ENCODE measurements around the gene THOC2. TPM values are rescaled to one million over a fixed set of nuclear protein-coding genes. Genes with fewer than 3 reads are reported as not detected.
"Not testable (repeated sequence)": the region's sequence is repeated elsewhere in the genome, so short reads cannot be mapped to it uniquely, and the experiment has no call there.

Gene THOC2
- total RNA-seq, 1 experiment from 2014 or later = 30.6 TPM

DNA sequence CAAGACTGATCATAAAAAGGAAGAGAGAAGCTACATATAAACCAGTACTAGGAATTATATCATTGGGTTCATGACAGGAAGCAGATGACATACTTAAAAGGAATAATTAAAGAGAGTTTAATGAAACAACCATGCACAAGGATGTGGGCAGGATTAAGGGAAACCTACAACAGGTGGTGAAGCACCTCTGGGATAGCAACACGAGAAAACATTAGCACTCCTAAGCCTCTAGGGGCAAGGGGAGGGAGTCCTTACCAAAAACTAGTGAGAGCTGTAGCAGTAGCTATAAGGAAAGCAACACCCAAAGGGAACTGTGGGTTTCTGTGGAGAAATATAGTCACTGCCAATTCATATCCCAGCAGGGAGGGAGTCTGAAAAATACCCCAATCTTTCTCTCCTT is 7.2 kb upstream of the THOC2 start:
- no peak overlapping the region for H3K4me3 ChIP-seq
- DNase-seq = no peak
- H3K27me3 ChIP-seq = no peaks in the 10 kb centered on the region
- H3K36me3 ChIP-seq = no peaks in the 10 kb centered on the region
- H3K9me3 ChIP-seq = no peaks in the 10 kb centered on the region

GRCh38 chrX:123739474-123739873 is 6.6 kb upstream of the THOC2 start:
- no peaks in the 10 kb centered on the region for H3K9me3 ChIP-seq
- no peaks in the 10 kb centered on the region for H3K27me3 ChIP-seq
- DNase-seq = no peak
- no peaks in the 10 kb centered on the region for H3K36me3 ChIP-seq
- H3K4me3 ChIP-seq = no peak overlapping the region

- peak; percentile 37 for DNase-seq
- Histone ChIP-seq H3K27me3 (no peaks in the 10 kb centered on the region), H3K36me3 (no peaks in the 10 kb centered on the region), H3K4me3 (no peak overlapping the region), H3K9me3 (no peaks in the 10 kb centered on the region)
Measured at GRCh38 chrX:123738378-123738940, 5.6 kb upstream of the THOC2 start.

GRCh38 chrX:123736333-123736921 is 3.6 kb upstream of the THOC2 start:
- DNase-seq = peak; percentile 32
- Histone ChIP-seq H3K27me3 (no peaks in the 10 kb centered on the region), H3K4me3 (no peak overlapping the region), H3K36me3 (peaks cover under 1% of the 10 kb centered on the region), H3K9me3 (no peaks in the 10 kb centered on the region)

DNA sequence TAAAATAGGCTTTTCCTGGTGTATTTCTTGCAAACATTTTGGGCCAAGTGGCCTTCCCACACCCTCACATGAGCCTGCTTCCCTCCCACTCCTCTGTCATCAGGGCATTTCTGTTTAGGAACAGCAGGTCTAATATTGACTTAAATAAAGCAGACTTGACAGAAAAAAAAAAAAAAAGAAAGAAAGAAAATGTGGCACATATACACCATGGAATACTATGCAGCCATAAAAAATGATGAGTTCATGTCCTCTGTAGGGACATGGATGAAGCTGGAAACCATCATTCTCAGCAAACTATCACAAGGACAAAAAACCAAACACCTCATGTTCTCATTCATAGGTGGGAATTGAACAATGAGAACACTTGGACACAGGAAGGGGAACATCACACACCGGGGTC is 2.3 kb upstream of the THOC2 start:
- not testable (repeated sequence) for H3K9me3 ChIP-seq, H3K27me3 ChIP-seq, H3K4me3 ChIP-seq, DNase-seq, H3K36me3 ChIP-seq

DNA sequence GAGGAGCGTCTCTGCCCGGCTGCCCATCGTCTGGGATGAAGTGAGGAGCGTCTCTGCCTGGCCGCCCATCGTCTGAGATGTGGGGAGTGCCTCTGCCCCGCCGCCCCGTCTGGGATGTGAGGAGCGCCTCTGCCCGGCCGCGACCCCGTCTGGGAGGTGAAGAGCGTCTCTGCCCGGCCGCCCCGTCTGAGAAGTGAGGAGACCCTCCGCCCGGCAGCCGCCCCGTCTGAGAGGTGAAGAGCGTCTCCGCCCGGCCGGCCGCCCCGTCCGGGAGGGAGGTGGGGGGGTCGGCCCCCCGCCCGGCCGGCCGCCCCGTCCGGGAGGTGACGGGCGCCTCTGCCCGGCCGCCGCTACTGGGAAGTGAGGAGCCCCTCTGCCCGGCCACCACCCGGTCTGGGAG is 1.2 kb upstream of the THOC2 start:
- not testable (repeated sequence) for H3K9me3 ChIP-seq, DNase-seq, H3K4me3 ChIP-seq, H3K27me3 ChIP-seq
- H3K36me3 ChIP-seq = peaks cover 11% of the 10 kb centered on the region

DNA sequence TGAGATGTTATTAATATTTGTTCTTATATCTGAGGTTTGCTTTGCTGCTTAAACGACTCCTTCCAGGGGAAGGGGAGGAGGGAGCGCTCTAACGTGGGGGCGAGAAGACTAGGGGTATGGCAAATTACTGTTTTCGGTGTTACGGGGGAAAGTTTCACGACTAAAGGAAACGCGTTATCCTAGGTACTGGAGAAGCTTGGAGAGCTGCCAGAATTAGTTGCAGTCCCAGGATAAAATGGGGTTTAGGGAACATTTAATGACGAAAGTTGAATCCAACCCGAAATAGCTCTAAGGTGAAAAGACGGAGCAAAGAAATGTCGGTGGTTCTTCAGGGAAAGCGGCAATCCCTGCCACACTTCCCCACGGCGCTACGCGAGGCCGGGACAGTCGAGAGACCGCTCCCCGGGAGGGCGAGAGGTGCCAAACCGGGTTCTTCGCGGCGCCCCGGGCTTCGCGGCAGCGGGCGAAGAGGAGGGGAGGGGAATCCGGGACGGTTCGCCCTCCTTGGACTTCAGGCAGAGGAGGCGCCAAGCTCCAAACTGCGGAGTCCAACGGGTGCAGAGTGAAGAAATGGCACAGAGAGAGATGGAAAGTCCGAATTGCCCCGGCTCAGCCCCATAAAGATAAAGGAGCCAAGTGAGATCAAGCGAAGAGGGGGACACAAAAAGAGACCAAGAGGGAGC is 724 bp downstream of the THOC2 start:
- Histone ChIP-seq H3K9me3 (no peaks in the 10 kb centered on the region), H3K27me3 (no peaks in the 10 kb centered on the region), H3K4me3 (peak overlapping the region; percentile 86), H3K36me3 (peaks cover 11% of the 10 kb centered on the region)
- peak; percentile 17 for DNase-seq

- H3K36me3 ChIP-seq = peaks cover 11% of the 10 kb centered on the region
- H3K9me3 ChIP-seq = no peaks in the 10 kb centered on the region
- peak; percentile 24 for DNase-seq
- peak overlapping the region; percentile 86 for H3K4me3 ChIP-seq
- H3K27me3 ChIP-seq = no peaks in the 10 kb centered on the region
Measured at GRCh38 chrX:123731258-123731986, 1.4 kb downstream of the THOC2 start.

- H3K9me3 ChIP-seq = no peaks in the 10 kb centered on the region
- no peak overlapping the region for H3K4me3 ChIP-seq
- DNase-seq = no peak
- peaks cover 11% of the 10 kb centered on the region for H3K36me3 ChIP-seq
- H3K27me3 ChIP-seq = no peaks in the 10 kb centered on the region
Measured at GRCh38 chrX:123728554-123728953, 4.3 kb downstream of the THOC2 start.

DNA sequence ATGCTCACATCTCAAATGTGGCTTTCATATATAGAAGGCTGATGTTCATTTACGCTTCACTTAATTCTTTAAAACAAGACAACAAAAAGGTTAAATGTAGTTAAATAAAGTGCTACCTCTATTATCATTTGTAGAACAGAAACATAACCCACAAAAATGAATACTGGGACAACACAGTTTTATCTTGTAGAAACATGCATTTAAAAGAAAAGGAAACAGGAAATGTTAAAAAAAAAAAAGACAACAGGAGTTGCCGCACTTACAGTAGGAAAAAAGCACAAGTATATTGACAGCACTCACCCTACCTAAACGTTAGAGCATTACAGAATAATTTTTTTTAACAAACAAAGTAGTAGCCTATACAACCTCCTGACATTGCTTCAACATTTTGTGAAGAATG is 4.8 kb downstream of the THOC2 start:
- no peaks in the 10 kb centered on the region for H3K27me3 ChIP-seq
- H3K4me3 ChIP-seq = no peak overlapping the region

DNA sequence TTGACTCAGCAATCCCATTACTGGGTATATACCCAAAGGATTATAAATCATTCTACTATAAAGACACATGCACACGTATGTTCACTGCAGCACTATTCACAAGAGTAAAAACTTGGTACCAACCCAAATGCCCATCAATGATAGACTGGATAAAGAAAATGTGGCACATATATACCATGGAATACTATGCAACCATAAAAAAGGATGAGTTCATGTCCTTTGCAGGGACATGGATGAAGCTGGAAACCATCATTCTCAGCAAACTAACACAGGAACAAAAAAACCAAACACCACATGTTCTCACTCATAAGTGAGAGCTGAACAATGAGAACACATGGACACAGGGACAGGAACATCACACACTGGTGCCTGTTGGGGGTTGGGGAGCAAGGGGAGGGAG is 10.7 kb downstream of the THOC2 start:
- not testable (repeated sequence) for H3K9me3 ChIP-seq, H3K36me3 ChIP-seq, H3K27me3 ChIP-seq, H3K4me3 ChIP-seq, DNase-seq

More for the DNA sequence above, 4.8 kb downstream of the THOC2 start:
- H3K36me3 ChIP-seq = peaks cover 11% of the 10 kb centered on the region
- no peak for DNase-seq
- H3K9me3 ChIP-seq = no peaks in the 10 kb centered on the region

- no peak for DNase-seq
Measured at GRCh38 chrX:123720486-123720885, 12.4 kb downstream of the THOC2 start.

GRCh38 chrX:123713841-123714240 is 19.0 kb downstream of the THOC2 start:
- Histone ChIP-seq H3K4me3 (no peak overlapping the region), H3K27me3 (no peaks in the 10 kb centered on the region), H3K9me3 (no peaks in the 10 kb centered on the region), H3K36me3 (peaks cover 7% of the 10 kb centered on the region)
- DNase-seq = no peak

More at GRCh38 chrX:123720486-123720885, 12.4 kb downstream of the THOC2 start:
- no peaks in the 10 kb centered on the region; the same call in 1 of the 2 replicates for H3K36me3 ChIP-seq
- no peaks in the 10 kb centered on the region for H3K27me3 ChIP-seq
- no peaks in the 10 kb centered on the region for H3K9me3 ChIP-seq
- H3K4me3 ChIP-seq = no peak overlapping the region

DNA sequence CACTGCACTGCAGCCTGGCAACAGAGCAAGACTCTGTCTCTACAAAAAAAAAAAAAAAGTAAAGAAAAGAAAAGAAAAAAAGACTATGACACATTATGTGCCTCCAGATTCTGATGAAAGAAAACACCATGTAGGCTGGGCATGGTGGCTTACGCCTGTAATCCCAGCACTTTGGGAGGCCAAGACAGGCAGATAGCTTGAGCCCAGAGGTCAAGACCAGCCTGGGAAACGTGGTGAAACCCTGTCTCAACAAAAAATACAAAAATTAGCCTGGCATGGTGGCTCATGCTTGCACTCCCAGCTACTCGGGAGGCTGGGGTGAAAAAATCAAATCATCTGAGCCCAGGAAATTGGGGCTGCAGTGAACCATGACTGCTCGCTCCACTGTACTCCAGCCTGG is 19.4 kb downstream of the THOC2 start:
- no peaks in the 10 kb centered on the region for H3K27me3 ChIP-seq
- no peaks in the 10 kb centered on the region for H3K9me3 ChIP-seq
- H3K36me3 ChIP-seq = peaks cover 7% of the 10 kb centered on the region
- no peak for DNase-seq
- no peak overlapping the region for H3K4me3 ChIP-seq

DNA sequence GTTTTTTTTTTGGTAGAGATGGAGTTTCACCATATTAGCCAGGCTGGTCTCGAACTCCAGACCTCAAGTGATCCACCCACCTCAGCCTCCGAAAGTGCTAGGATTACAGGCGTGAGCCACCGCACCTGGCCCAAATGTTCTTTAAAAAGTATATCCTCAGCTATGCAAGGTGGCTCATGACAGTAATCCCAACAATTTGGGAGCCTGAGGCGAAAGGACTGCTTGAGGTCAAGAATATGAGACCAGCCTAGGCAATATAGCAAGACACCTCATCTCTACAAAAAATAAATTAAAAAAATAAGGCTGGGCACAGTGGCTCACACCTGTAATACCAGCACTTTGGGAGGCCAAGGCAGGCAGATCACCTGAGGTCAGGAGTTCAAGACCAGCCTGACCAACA is 21.7 kb downstream of the THOC2 start:
- H3K9me3 ChIP-seq, H3K27me3 ChIP-seq, H3K36me3 ChIP-seq, DNase-seq, H3K4me3 ChIP-seq: not testable (repeated sequence)

DNA sequence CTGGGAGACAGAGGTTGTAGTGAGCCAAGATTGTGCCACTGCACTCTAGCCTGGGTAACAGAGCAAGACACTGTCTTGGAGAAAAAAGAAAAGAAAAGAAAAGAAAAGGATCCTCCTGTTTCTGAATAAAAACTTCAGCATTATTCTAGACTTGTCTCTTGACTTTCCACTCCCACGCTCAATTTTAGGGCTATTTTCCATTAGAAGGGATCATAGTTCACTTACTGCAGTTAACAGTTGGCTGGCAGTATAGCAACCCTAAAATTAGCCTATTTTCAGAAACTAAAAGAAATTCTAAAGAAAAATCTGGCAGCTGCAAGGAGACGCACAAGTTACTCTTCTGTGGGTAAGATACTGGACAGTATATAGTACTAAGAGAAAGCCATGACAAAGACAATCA is 28.1 kb downstream of the THOC2 start:
- DNase-seq = no peak
- no peaks in the 10 kb centered on the region for H3K27me3 ChIP-seq
- H3K4me3 ChIP-seq = no peak overlapping the region
- no peaks in the 10 kb centered on the region for H3K9me3 ChIP-seq
- peaks cover 3% of the 10 kb centered on the region for H3K36me3 ChIP-seq

GRCh38 chrX:123698979-123699520 is 33.8 kb downstream of the THOC2 start:
- Histone ChIP-seq H3K4me3 (no peak overlapping the region), H3K27me3 (no peaks in the 10 kb centered on the region), H3K36me3 (peaks cover 5% of the 10 kb centered on the region; the same call in 1 of the 2 replicates), H3K9me3 (no peaks in the 10 kb centered on the region)
- DNase-seq = no peak

Measured in MG63 (cell line).